ENCODE results near the gene IFNLR1. TPM values are rescaled to one million over a fixed set of nuclear protein-coding genes. Genes with fewer than 3 reads are reported as not detected.

Gene IFNLR1
- polyA plus RNA-seq, 3 donors: 0.10 to 2.3 TPM; not detected in 1

GRCh38 chr1:24185076-24185475, 2.0 kb downstream of the IFNLR1 start:
- no peak overlapping the region for H3K27ac ChIP-seq (ENCODE audit: low read depth, low read length)
- whole genome bisulfite sequencing, 3 donors: 71 to 72% (median 71%) methylated on average over 4 of the region's 4 CpGs

GRCh38 chr1:24182061-24182460, 5.0 kb downstream of the IFNLR1 start:
- WGBS, 3 donors: 49 to 76% (median 72%) methylated on average over 6 of the region's 6 CpGs
- H3K27ac ChIP-seq (ENCODE audit: low read depth, low read length): no peak overlapping the region

GRCh38 chr1:24181619-24182018, 5.5 kb downstream of the IFNLR1 start:
- WGBS, 3 donors: 24 to 79% (median 73%) methylated on average over 5 of the region's 5 CpGs
- no peak overlapping the region for H3K27ac ChIP-seq (ENCODE audit: low read depth, low read length)

GRCh38 chr1:24180676-24181075, 6.4 kb downstream of the IFNLR1 start:
- H3K27ac ChIP-seq (ENCODE audit: low read depth, low read length): no peak overlapping the region
- WGBS, 3 donors: 88 to 97% (median 97%) methylated on average over 6 of the region's 6 CpGs

GRCh38 chr1:24179251-24179840, 7.7 kb downstream of the IFNLR1 start:
- WGBS, 3 donors: 35 to 58% (median 55%) methylated on average over 10 of the region's 10 CpGs
- no peak overlapping the region for H3K27ac ChIP-seq (ENCODE audit: low read depth, low read length)

GRCh38 chr1:24178407-24178806, 8.7 kb downstream of the IFNLR1 start:
- WGBS, 3 donors: 61 to 83% (median 80%) methylated on average over 3 of the region's 3 CpGs

GRCh38 chr1:24177161-24177560, 9.9 kb downstream of the IFNLR1 start:
- no peak overlapping the region for H3K27ac ChIP-seq (ENCODE audit: low read depth, low read length)
- 85 to 94% (median 89%) methylated on average over 10 of the region's 10 CpGs for WGBS, 3 donors

More at GRCh38 chr1:24178407-24178806, 8.7 kb downstream of the IFNLR1 start:
- H3K27ac ChIP-seq (ENCODE audit: low read depth, low read length): no peak overlapping the region

GRCh38 chr1:24175033-24175755, 11.9 kb downstream of the IFNLR1 start:
- H3K27ac ChIP-seq (ENCODE audit: low read depth, low read length): no peak overlapping the region
- WGBS, 3 donors: 86 to 98% (median 86%) methylated on average over 6 of the region's 6 CpGs

- 67 to 81% (median 75%) methylated on average over 5 of the region's 5 CpGs for WGBS, 3 donors
- H3K27ac ChIP-seq (ENCODE audit: low read depth, low read length): no peak overlapping the region
Measured at GRCh38 chr1:24173638-24174575, 13.2 kb downstream of the IFNLR1 start.

GRCh38 chr1:24172598-24172997, 14.5 kb downstream of the IFNLR1 start:
- H3K27ac ChIP-seq (ENCODE audit: low read depth, low read length): no peak overlapping the region
- WGBS, 3 donors: 93 to 98% (median 96%) methylated on average over 5 of the region's 5 CpGs

GRCh38 chr1:24169286-24169685, 17.8 kb downstream of the IFNLR1 start:
- no peak overlapping the region for H3K27ac ChIP-seq (ENCODE audit: low read depth, low read length)
- WGBS, 3 donors: 91 to 98% (median 92%) methylated on average over 12 of the region's 12 CpGs

- no peak overlapping the region for H3K27ac ChIP-seq (ENCODE audit: low read depth, low read length)
- 82 to 88% (median 86%) methylated on average over 7 of the region's 7 CpGs for WGBS, 3 donors
Measured at GRCh38 chr1:24168245-24168644, 18.8 kb downstream of the IFNLR1 start.

GRCh38 chr1:24167008-24167407, 20.1 kb downstream of the IFNLR1 start:
- WGBS, 3 donors: 57% methylated on average over 4 of the region's 4 CpGs
- H3K27ac ChIP-seq (ENCODE audit: low read depth, low read length): no peak overlapping the region

- 93 to 100% (median 96%) methylated on average over 2 of the region's 2 CpGs for WGBS, 3 donors
- no peak overlapping the region for H3K27ac ChIP-seq (ENCODE audit: low read depth, low read length)
Measured at GRCh38 chr1:24165500-24165899, 21.6 kb downstream of the IFNLR1 start.

GRCh38 chr1:24164004-24164403, 23.1 kb downstream of the IFNLR1 start:
- WGBS, 3 donors: 83 to 96% (median 87%) methylated on average over 3 of the region's 3 CpGs
- H3K27ac ChIP-seq (ENCODE audit: low read depth, low read length): no peak overlapping the region

- H3K27ac ChIP-seq (ENCODE audit: low read depth, low read length): no peak overlapping the region
- WGBS, 3 donors: 52 to 85% (median 55%) methylated on average over 5 of the region's 5 CpGs
Measured at GRCh38 chr1:24162201-24162600, 24.9 kb downstream of the IFNLR1 start.

GRCh38 chr1:24161270-24161669, 25.8 kb downstream of the IFNLR1 start:
- 79 to 86% (median 82%) methylated on average over 4 of the region's 4 CpGs for WGBS, 3 donors
- H3K27ac ChIP-seq (ENCODE audit: low read depth, low read length): no peak overlapping the region

- WGBS, 3 donors: 77 to 88% (median 88%) methylated on average over 5 of the region's 5 CpGs
- H3K27ac ChIP-seq (ENCODE audit: low read depth, low read length): no peak overlapping the region
Measured at GRCh38 chr1:24159366-24159765, 27.7 kb downstream of the IFNLR1 start.

GRCh38 chr1:24157918-24158481, 29.1 kb downstream of the IFNLR1 start:
- 85 to 91% (median 88%) methylated on average over 6 of the region's 6 CpGs for WGBS, 3 donors
- H3K27ac ChIP-seq (ENCODE audit: low read depth, low read length): no peak overlapping the region

All from adipose tissue (tissue), 3 donors.